GM10248 (cell line): ENCODE results near the gene TUBGCP3.

Source experiments
- CTCF ChIA-PET: fragments of 300-600 bp; sonication (Branson Sonifier 250); formaldehyde crosslinking; extraction: SDS; loops from one replicate; lab custom pipeline; 2021; ENCODE audit warnings: antibody characterized with exemption; lab: Yijun Ruan, JAX
- POLR2A ChIA-PET: fragments of 350-650 bp; sonication (Branson Sonifier 250); formaldehyde crosslinking; extraction: SDS; loops from one replicate; lab custom pipeline; 2020; ENCODE audit warnings: antibody characterized with exemption; lab: Yijun Ruan, JAX
- DNase-seq: peaks from one replicate; pipeline ENCODE4 v3.0.0; 2012; ENCODE audit errors: extremely low spot score
- TF ChIP-seq, protein P1 (sequence below): IDR thresholded peaks from 2 replicates; pipeline ENCODE4 v1.5.1; 2012; ENCODE audit warnings: mild to moderate bottlenecking, low read depth; ENCODE audit errors: extremely low read depth, missing control alignments, control extremely low read depth

TUBGCP3 gene

GRCh38 chr13:112448621-112449544, 139.1 kb downstream of the TUBGCP3 start:
- POLR2A ChIA-PET, result no interaction called here
- DNase-seq, result no peak
- CTCF ChIA-PET, result interaction anchor here (1.1 kb wide), 1 partner anchor 157 kb away, joined by 3 read pairs; no protein-coding TSS in a partner anchor
- TF ChIP-seq, protein P1, sequence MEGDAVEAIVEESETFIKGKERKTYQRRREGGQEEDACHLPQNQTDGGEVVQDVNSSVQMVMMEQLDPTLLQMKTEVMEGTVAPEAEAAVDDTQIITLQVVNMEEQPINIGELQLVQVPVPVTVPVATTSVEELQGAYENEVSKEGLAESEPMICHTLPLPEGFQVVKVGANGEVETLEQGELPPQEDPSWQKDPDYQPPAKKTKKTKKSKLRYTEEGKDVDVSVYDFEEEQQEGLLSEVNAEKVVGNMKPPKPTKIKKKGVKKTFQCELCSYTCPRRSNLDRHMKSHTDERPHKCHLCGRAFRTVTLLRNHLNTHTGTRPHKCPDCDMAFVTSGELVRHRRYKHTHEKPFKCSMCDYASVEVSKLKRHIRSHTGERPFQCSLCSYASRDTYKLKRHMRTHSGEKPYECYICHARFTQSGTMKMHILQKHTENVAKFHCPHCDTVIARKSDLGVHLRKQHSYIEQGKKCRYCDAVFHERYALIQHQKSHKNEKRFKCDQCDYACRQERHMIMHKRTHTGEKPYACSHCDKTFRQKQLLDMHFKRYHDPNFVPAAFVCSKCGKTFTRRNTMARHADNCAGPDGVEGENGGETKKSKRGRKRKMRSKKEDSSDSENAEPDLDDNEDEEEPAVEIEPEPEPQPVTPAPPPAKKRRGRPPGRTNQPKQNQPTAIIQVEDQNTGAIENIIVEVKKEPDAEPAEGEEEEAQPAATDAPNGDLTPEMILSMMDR, result no peak

- TF ChIP-seq, protein P1, result no peak
- ChIA-PET CTCF (interaction anchor here (1.1 kb wide), 1 partner anchor 158 kb away, joined by 3 read pairs; no protein-coding TSS in a partner anchor), POLR2A (no interaction called here)
- DNase-seq, result no peak
These were observed 140.0 kb downstream of the TUBGCP3 start for GRCh38 chr13:112447761-112448603.

GRCh38 chr13:112447306-112447705, 140.6 kb downstream of the TUBGCP3 start:
- ChIA-PET CTCF (no interaction called here), POLR2A (no interaction called here)
- no peak for DNase-seq
- TF ChIP-seq, protein P1, result no peak

DNA sequence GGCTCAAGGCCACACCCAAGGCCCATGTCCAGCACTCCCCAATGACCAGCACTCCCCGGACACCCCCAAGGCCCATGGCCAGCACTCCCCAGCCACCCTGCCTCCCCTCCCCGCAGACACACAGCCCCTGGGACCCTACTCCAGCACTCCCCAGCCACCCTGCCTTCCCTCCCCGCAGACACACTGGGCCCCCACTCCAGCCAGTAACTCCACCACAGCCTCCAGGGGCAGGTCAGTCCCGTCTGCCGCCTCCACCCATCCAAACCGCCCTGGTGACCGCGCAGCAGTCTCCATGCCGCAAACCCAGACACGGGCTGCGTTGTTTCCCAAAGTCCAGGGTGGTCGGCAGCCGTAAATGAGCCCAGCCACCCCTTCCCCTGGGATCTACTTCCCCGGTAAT, 141.1 kb downstream of the TUBGCP3 start:
- ChIA-PET CTCF (interaction anchor here (0.8 kb wide), 1 partner anchor 972 kb away, joined by 4 read pairs; no protein-coding TSS in a partner anchor), POLR2A (no interaction called here)
- TF ChIP-seq, protein P1, result no peak
- DNase-seq, result no peak

DNA sequence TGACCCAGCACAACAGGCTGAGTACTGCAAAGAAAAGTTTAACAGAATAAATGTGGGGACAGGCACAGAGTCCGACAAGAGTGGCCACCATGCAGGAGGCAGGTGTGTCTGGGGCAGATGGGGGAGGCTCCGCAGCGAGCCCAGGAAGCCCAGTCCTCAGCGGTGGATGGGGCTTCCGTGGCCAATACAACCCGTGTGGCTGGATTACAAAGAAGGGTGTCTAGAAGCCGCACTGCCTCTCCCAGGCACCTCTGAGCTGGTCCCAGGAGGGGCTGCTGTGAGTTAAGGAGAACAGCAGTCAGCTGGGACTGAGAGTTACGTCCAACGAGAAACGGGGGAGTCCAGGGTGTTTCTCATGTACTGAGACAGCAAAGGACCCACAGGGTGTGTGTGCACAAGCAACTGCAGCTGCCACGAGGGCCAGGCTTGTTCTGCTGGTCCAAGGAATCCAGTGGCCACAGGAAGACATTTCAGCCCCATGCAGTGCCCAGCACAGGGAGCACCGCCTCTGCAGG, 141.5 kb downstream of the TUBGCP3 start:
- CTCF ChIA-PET, result interaction anchor here (0.8 kb wide), 1 partner anchor 972 kb away, joined by 4 read pairs; no protein-coding TSS in a partner anchor
- POLR2A ChIA-PET, result no interaction called here
- no peak for DNase-seq
- TF ChIP-seq, protein P1, result no peak
